Measurements from ENCODE around the gene LAMA2. TPM values are rescaled to one million over a fixed set of nuclear protein-coding genes. Genes with fewer than 3 reads are reported as not detected.

LAMA2 gene
- total and polyA plus RNA-seq, 10 donors = 0.83 to 66.6 (median 18.8) TPM

- DNase-seq = no peak
- Histone ChIP-seq H3K4me1 (peaks cover 0 to 11% (median 3%) of the 10 kb centered on the region in 6 donors), H3K9me3 (no peaks in the 10 kb centered on the region), H3K36me3 (no peaks in the 10 kb centered on the region), H3K27me3 (replicated peaks in 1 of 7) (no peaks in the 10 kb centered on the region), H3K4me3 (no peak overlapping the region), H3K27ac (no peak overlapping the region)
- WGBS, 5 donors = 64 to 82% (median 72%) methylated on average over 2 of the region's 2 CpGs
- intact Hi-C loops (cut with DNase I; ENCODE audit: low total_unique reads) = no loop called here
- TF ChIP-seq POLR2A (IDR thresholded peaks at IDR 0.05) (no peak), POLR2AphosphoS5 (IDR thresholded peaks at IDR 0.05) (no peak), CTCF (IDR thresholded peaks at IDR 0.05 in 8 of 11, conservative IDR thresholded peaks at IDR 0.05 in 3 of 11) (no peak)
Observed at GRCh38 chr6:129368970-129369369, 486.0 kb downstream of the LAMA2 start.

DNA sequence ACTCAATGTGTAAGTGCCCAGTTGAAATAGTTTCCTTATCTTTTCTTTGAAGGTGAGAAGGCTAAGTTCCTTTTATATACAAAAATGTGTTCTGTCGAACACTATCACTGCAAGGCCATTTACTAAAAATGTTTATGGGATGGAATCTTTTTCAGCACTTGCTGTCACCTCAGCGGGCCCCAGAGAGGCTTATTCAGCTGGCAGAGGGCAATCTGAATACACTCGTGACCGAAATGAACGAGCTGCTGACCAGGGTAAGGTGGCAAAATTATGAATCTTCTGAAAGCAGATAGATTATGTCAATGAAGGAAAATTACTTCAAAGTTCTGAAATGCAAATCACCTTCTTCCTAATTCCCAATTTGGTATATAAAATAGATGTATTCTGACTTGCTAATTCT is 486.8 kb downstream of the LAMA2 start:
- Histone ChIP-seq H3K9me3 (no peaks in the 10 kb centered on the region), H3K4me1 (peaks cover 0 to 11% (median 3%) of the 10 kb centered on the region in 6 donors), H3K36me3 (no peaks in the 10 kb centered on the region), H3K27ac (no peak overlapping the region), H3K27me3 (replicated peaks in 1 of 7) (no peaks in the 10 kb centered on the region), H3K4me3 (peak overlapping the region in 1 of 8 donors; percentile 24)
- 68 to 81% (median 77%) methylated on average over 5 of the region's 5 CpGs for WGBS, 5 donors
- no peak for DNase-seq
- intact Hi-C loops (cut with DNase I; ENCODE audit: low total_unique reads) = loop anchor here (5.0 kb wide), 1 partner anchor 642 kb away; no protein-coding TSS in a partner anchor
- TF ChIP-seq CTCF (IDR thresholded peaks at IDR 0.05 in 8 of 11, conservative IDR thresholded peaks at IDR 0.05 in 3 of 11) = no peak
- TF ChIP-seq POLR2AphosphoS5 (IDR thresholded peaks at IDR 0.05) = no peak
- no peak for TF ChIP-seq POLR2A (IDR thresholded peaks at IDR 0.05)

DNA sequence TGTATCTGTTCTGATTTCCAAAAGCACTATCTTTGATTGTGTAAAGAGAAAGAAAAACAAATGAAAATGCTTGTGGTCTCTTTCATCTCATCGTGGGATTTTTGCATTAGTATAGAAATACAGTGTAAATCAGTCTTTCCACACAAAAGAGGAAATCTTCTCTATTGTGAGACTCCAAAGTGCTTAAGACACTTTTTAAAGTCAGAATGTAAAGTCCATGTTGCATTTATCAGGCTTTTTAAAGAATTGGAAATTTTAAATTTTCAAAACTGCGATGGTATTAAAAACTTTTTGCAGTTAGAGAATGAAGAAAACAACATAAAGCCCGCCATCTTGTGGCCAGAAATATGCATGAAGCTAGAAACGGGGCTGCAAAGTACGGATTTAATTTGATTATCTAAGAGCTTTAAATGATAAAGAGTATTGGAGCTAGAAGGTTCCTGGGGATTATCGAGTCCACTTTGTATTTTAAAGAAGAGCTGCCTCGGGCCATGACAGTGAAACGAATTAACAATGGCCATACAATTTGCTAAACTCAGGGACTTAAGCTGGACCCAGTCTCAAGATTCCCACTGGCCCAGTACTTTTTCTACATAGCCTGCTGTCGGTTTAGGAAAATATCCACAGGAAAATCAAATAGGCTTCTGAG is 487.5 kb downstream of the LAMA2 start:
- Histone ChIP-seq H3K4me3 (peak overlapping the region in 1 of 8 donors; percentile 24), H3K27ac (no peak overlapping the region), H3K36me3 (no peaks in the 10 kb centered on the region), H3K27me3 (replicated peaks in 1 of 7) (no peaks in the 10 kb centered on the region), H3K4me1 (peaks cover 0 to 11% (median 3%) of the 10 kb centered on the region in 6 donors), H3K9me3 (no peaks in the 10 kb centered on the region)
- intact Hi-C loops (cut with DNase I; ENCODE audit: low total_unique reads) = loop anchor here (5.0 kb wide), 1 partner anchor 643 kb away; no protein-coding TSS in a partner anchor
- TF ChIP-seq POLR2A (IDR thresholded peaks at IDR 0.05) (no peak), POLR2AphosphoS5 (IDR thresholded peaks at IDR 0.05) (no peak), CTCF (IDR thresholded peaks at IDR 0.05 in 8 of 11, conservative IDR thresholded peaks at IDR 0.05 in 3 of 11) (peak in 10 of 11 experiments; percentile 29 to 73 (median 62))
- 13 to 16% (median 14%) methylated on average over 9 of the region's 9 CpGs for WGBS, 5 donors
- no peak for DNase-seq

GRCh38 chr6:129381885-129382284 is 498.9 kb downstream of the LAMA2 start:
- no peaks in the 10 kb centered on the region for H3K36me3 ChIP-seq
- no peak overlapping the region for H3K27ac ChIP-seq
- intact Hi-C loops (cut with DNase I; ENCODE audit: low total_unique reads) = no loop called here
- no peaks in the 10 kb centered on the region for H3K27me3 ChIP-seq (replicated peaks in 1 of 7)
- no peak for DNase-seq
- H3K9me3 ChIP-seq = no peaks in the 10 kb centered on the region
- no peak overlapping the region for H3K4me3 ChIP-seq
- 78 to 92% (median 83%) methylated on average over 2 of the region's 2 CpGs for WGBS, 5 donors
- no peaks in the 10 kb centered on the region for H3K4me1 ChIP-seq
- TF ChIP-seq POLR2A (IDR thresholded peaks at IDR 0.05) (no peak), POLR2AphosphoS5 (IDR thresholded peaks at IDR 0.05) (no peak), CTCF (IDR thresholded peaks at IDR 0.05 in 8 of 11, conservative IDR thresholded peaks at IDR 0.05 in 3 of 11) (no peak)

Measured in spleen (tissue), 11 donors.